Right hindlimb (tissue), 1 donor: ENCODE data around the gene FBN2.
"Not testable (repeated sequence)": the region's sequence is repeated elsewhere in the genome, so short reads cannot be mapped to it uniquely, and the experiment has no call there.

Source experiments
- DNase-seq: peaks from one replicate; pipeline ENCODE4 v3.0.0-alpha.2; 2018

FBN2 gene

DNA sequence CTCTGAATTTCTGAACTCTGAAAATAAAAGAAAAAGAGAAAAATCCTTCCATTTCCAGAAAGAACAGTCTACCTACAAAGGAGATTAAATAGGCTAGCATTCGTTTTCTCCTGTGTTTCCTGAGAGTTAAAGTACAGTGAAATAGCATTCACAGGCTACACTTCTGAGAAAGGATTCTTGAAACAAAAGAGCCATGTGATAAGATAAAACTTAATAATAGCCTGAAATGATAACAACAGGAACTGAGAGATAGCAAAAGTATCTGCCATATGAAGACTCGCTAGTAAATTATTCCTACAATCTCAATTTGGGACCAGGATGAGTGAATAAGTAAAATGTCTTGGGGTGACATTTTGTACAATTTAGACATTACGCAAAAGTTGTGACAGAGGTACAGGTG lies 62.4 kb downstream of the FBN2 start:
- DNase-seq = no peak

- no peak for DNase-seq
Observed at GRCh38 chr5:128472919-128473318, 65.1 kb downstream of the FBN2 start.

DNA sequence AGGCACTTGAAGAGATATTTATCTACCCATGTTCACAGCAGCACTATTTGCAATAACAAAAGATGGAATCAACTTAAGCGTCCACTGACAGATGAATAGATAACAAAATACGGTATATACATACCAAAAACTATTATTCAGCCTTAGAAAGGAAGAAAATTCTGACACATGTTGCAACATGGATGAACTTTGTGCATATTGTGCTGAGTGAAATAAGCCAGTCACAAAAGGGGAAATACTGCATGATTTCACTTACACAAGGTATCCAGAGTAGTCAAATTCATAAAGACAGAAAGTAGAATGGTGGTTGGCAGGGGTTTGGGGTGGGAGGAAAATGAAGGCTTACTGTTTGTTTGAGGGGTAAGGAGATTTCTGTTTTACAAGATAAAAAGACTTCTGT lies 66.0 kb downstream of the FBN2 start:
- DNase-seq = no peak

GRCh38 chr5:128470663-128471062 lies 67.4 kb downstream of the FBN2 start:
- DNase-seq = no peak

GRCh38 chr5:128469912-128470311 lies 68.1 kb downstream of the FBN2 start:
- DNase-seq = no peak

GRCh38 chr5:128466980-128467379 lies 71.1 kb downstream of the FBN2 start:
- no peak for DNase-seq

- peak; percentile 44 for DNase-seq
Observed at GRCh38 chr5:128466554-128466953, 71.5 kb downstream of the FBN2 start.

GRCh38 chr5:128464596-128464995 lies 73.4 kb downstream of the FBN2 start:
- no peak for DNase-seq

DNA sequence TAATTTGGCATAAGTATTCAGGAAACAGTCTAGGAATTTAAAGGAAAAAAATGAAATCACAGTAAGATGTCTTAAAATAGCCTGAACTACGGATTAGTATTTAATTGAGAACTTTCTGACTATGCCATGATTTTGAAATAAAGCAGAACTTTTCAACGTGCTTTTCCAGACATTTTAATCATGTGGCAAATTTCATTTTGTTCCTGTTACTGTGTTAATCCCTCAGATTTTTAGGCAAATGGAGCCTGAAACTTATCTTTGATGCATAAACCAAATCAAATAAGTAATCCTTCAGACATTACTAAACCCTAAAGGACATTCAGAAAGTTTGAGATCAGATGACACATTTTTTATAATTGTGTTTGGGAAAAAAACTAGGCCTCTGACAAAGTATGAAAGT lies 75.7 kb downstream of the FBN2 start:
- no peak for DNase-seq

DNA sequence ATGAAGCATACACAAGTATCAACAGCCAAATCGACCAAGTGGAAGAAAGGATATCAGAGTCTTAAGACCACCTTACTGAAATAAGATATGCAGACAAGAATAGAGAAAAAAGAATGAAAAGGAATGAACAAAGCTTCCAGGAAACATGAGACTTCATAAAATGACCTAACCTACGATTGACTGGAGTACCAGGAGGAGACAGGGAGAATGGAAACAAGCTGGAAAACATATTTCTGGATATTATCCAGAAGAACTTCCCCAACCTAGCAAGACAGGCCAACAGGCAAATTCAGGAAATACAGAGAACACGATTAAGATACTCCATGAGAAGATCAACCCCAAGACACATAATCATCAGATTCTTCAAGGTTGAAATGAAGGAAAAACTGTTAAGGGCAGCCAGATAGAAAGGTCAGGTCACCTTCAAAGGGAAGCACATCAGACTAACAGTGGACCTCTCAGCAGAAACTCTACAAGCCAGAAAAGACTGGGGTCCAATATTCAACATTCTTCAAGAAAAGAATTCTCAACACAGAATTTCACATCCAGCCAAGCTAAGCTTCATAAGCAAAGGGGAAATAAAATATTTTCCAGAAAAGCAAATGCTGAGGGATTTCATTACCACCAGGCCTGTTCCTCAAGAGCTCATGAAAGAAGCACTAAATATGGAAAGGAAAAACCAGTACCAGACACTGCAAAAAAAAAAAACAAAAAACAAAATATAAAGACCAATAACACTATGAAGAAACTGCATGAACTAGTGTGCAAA lies 80.7 kb downstream of the FBN2 start:
- not testable (repeated sequence) for DNase-seq

DNA sequence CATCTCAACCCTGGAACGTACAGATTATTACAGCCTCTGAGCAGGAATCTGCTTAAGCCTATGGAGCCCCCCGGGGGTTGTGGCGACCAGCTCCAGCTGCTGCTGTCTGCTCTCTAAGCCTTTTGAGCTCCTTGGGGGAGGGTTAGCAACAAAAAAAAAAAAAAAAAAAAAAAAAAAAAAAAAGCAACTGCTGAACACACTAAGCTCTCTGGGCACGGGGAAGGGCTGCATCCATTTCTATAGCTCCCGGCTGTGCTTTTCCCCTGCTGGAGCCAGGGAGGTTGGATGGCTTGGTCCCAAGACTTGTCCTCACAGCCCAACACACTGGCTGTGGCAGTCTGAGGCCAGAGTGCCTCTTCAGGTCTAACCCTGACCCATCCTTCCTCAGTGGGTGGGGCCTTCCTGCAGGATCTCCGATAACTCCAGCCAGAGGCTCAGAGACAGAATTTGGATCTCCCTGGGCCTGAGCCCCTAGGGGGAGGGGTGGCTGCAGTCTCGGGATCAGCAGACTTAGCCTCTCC lies 82.1 kb downstream of the FBN2 start:
- DNase-seq = peak; percentile 58

DNA sequence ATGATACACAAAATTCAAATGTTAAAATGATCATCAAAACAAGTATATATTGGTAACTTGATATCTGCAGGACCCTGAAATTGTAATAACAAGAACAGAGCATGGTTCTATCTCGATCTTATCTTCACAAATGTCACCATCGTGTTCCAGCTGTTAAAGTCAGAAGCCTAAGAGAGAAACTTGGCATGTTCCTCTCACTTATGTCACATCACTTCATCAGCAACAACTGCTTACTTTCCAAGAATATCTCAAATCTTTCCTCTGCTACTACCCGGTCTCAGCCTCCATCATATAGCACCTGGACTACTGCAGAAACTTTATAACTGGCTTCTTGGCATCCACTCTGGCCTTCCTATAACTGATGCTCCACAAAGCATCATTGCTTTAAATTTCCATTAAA lies 84.9 kb downstream of the FBN2 start:
- no peak for DNase-seq

GRCh38 chr5:128447224-128447623 lies 90.8 kb downstream of the FBN2 start:
- DNase-seq = not testable (repeated sequence)

GRCh38 chr5:128441941-128442350 lies 96.1 kb downstream of the FBN2 start:
- DNase-seq = no peak

DNA sequence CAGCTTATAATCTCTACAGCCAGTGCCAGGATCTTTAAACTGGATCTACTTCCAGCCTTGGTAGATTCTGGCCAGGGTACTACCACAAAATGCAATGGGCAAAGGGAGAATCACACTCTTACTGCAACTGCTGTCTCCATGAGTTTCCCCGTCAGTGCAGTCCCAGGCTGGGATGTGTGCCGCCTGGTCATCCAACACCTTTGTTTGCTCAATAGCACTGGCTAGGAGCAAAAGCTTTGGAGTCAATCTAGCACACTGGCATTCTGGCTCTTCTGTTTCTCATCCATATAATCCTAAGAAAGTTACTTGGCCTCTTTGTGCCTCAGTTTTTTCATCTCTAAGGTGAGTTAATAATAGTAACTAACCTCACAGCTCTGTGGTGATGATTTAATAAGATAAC lies 96.9 kb downstream of the FBN2 start:
- DNase-seq = no peak

DNA sequence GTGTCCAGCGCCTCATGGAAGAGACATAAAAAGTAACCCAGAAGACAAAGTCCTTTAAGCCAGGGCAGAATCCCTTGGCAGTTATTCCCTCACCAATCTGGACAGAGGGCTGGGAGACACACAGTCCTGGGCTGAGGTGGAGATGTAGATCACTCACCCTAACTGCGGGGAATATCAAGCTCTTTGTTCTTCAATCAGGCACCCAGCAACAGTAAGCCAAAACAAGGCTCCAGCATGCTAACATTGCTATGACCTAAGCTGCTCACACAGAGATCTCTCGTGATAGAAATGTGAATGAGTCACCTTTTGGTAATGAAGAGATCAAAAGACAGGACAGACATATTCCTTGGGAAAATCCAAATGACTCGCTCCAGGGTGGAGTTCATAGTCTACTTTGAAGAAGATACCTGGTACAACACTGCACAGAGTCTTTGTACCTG lies 101.3 kb downstream of the FBN2 start:
- no peak for DNase-seq

DNA sequence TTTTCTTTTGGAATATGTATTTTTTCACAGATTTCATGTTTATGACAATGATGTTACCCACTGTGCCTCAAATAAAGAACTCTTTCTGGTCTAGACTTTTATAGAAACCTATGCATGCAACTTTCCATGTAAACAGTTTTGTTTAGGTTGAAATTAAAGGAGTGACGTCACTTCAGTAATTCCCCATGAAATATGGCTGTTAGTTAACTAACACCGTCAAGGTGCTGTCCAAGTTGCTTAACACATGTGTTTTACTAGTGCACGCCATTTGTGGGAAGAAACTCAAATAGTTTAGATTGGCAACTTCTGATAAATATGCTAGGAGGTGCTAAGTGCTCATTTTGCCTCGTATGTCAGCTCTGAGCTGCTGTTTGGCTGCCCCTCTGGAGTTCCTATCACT lies 102.2 kb downstream of the FBN2 start:
- DNase-seq = no peak

DNA sequence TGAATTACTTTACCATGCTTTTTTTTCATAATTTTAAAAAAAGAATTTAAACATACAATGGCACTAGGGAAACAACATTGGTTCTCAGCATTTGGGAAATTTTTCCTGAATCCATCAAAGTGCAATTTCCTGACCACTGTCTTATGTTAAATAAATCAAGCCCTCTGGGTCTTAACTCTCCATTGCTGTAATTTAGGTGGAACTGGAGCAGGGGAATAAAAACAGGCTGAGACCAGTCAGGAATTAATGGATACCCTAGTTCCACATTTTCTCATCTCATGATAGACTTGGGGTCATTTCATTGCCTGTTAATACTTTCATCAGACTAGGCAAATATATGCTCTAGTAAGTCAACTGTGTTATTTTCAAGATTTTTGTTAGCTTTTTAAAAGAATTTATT lies 103.1 kb downstream of the FBN2 start:
- DNase-seq = no peak

DNA sequence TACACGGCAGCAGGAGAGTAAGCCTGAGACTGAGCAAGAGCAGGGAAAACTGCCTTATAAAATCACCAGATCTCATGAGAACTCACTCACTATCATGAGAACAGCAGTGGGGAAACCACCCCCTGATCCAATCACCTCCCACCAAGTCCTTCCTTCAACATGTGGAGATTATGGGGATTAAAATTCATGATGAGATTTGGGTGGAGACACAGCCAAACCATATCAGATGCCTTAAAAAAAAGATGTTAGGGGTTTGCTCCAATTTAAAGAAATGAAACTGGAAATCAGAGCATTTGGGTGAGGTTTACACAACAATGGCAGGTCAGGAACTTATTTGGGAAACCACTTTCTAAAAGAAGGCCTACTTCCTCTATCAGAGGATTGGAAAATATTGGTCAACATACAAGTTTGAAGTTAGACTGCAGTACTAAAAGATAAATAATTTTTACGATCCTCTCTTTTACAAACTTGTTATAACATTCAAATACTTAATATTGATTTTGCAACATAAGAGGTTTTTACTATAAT lies 105.1 kb downstream of the FBN2 start:
- no peak for DNase-seq

DNA sequence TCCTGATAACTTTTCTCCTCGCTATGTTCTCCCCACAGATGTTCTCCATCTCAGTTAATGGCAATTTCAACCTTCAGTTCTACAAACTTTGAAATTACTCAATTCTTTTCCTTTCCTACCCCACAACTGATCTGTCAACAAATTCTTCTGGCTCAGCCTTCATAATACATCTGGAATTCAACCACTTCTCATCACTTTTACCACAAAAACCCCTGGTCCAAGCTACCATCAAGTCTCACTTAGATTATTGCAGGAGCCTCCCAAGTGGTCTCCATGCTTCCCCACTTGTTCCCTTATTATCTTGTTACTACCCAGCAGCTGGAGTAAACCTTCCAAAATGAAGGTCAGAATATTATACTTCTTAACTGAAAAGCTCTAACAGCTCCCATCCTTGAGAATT lies 110.1 kb downstream of the FBN2 start:
- DNase-seq = no peak

DNA sequence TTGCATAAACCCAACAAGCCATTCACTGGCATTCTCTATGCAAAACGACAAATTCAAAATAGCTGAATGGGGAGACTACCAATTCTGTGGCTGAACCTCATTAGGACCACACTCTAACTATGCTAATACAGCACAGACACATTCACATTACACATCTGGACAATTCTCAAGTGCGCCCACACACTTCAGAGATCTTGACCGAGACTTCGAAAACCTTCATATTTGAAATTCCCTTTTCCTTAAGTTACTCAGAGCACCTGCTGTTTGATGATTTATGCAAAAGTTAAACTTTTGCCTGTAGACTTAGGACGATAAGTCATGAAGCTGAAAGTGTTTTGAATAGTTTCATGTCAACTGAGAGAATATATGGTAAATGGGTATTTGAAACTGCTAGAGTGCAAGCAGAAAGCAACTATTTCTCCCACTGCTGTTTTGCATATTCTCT lies 111.9 kb downstream of the FBN2 start:
- no peak for DNase-seq

DNA sequence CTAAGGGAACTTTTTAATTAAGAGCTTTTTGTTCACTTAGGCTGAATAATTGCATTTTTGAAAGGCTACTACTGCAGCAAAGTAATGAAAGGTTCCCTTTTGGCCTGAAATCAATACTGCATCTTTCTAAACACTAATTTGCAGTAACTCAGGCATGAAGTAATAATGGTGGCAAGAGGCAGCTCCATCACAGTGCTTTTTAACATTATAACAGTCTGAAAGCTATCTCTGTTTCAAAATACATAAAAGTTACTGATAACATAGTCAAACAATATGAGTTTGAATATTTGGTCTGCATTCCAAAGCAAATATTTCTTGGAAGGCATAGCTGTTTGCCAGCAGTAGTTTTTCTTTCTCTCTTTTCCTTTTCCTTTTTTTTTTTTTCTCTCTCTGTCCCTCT lies 113.4 kb downstream of the FBN2 start:
- DNase-seq = no peak

DNA sequence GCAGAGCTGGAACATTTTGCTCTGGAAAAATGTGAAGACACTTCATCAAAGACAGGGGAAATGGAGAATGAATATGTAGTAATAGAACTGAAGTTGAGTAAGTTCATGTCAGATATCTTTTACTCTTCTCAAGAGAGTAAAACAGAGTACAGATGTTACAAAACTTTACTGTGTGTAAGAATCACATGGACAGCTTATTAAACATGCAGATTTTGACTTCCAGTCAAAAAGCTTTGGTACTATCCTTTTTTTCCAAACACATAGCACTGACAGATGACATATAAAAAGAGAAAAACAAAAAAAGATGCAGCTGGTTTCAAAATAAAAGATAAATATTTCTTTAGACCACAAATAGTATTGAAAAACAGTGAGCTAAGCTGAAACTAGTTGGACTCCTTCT lies 115.4 kb downstream of the FBN2 start:
- no peak for DNase-seq

GRCh38 chr5:128414469-128414868 lies 123.6 kb downstream of the FBN2 start:
- DNase-seq = no peak

- DNase-seq = no peak
Observed at GRCh38 chr5:128413356-128413755, 124.7 kb downstream of the FBN2 start.
